H9 (cell line): ENCODE measurements around the gene TOGARAM1. TPM values are rescaled to one million over a fixed set of nuclear protein-coding genes. Genes with fewer than 3 reads are reported as not detected.

Experiments
- DNase-seq: peaks from one replicate; pipeline ENCODE4 v3.0.0-alpha.2; 2017
- H2AFZ ChIP-seq: one replicate; pipeline ENCODE4 v1.6.1; 2013; ENCODE audit warnings: mild to moderate bottlenecking, low read length, control low read depth, moderate library complexity
- H2AK5ac ChIP-seq: 2 replicates; pipeline ENCODE4 v1.6.1; 2013; ENCODE audit warnings: low read length, control low read depth, mixed read lengths; ENCODE audit not compliant: insufficient read length
- H2BK120ac ChIP-seq: one replicate; pipeline ENCODE4 v1.6.1; 2013; ENCODE audit warnings: low read depth, mild to moderate bottlenecking, low read length, control low read depth, inconsistent platforms; ENCODE audit not compliant: poor library complexity, severe bottlenecking
- H2BK12ac ChIP-seq: 2 replicates; pipeline ENCODE4 v1.6.1; 2013; ENCODE audit warnings: low read length, control low read depth, mixed read lengths, low read depth; ENCODE audit not compliant: insufficient read length
- H2BK15ac ChIP-seq: 2 replicates; pipeline ENCODE4 v1.6.1; 2013; ENCODE audit warnings: low read depth, low read length, control low read depth
- H2BK20ac ChIP-seq: one replicate; pipeline ENCODE4 v1.6.1; 2013; ENCODE audit warnings: low read depth, mild to moderate bottlenecking, low read length, control low read depth, inconsistent platforms; ENCODE audit not compliant: poor library complexity, severe bottlenecking
- H2BK5ac ChIP-seq: 2 replicates; pipeline ENCODE4 v1.6.1; 2013; ENCODE audit warnings: low read length, control low read depth, mixed read lengths; ENCODE audit not compliant: insufficient read length
- H3K14ac ChIP-seq: 2 replicates; pipeline ENCODE4 v1.6.1; 2013; ENCODE audit warnings: low read length, control low read depth; ENCODE audit not compliant: insufficient read depth
- H3K18ac ChIP-seq: 2 replicates; pipeline ENCODE4 v1.6.1; 2013; ENCODE audit warnings: low read depth, mild to moderate bottlenecking, mixed read lengths, low read length, control low read depth; ENCODE audit not compliant: insufficient read length
- H3K23ac ChIP-seq: 2 replicates; pipeline ENCODE4 v1.6.1; 2013; ENCODE audit warnings: low read length, control low read depth, mixed read lengths, low read depth; ENCODE audit not compliant: insufficient read length
- H3K23me2 ChIP-seq: 2 replicates; pipeline ENCODE4 v1.6.1; 2013; ENCODE audit warnings: low read depth, mild to moderate bottlenecking, mixed read lengths, low read length, control low read depth; ENCODE audit not compliant: insufficient read length, poor library complexity, severe bottlenecking
- H3K27ac ChIP-seq: 2 replicates; pipeline ENCODE4 v1.5.1; 2013; ENCODE audit warnings: low read length, control low read depth, mixed read lengths, low read depth; ENCODE audit not compliant: insufficient read length
- H3K27me3 ChIP-seq: 2 replicates; pipeline ENCODE4 v1.6.1; 2013; ENCODE audit warnings: low read length, control low read depth, inconsistent platforms; ENCODE audit not compliant: insufficient read depth
- H3K4ac ChIP-seq: 2 replicates; pipeline ENCODE4 v1.6.1; 2013; ENCODE audit warnings: low read depth, mild to moderate bottlenecking, control low read depth, inconsistent platforms, low read length, moderate library complexity
- H3K4me1 ChIP-seq: 2 replicates; pipeline ENCODE4 v1.6.1; 2013; ENCODE audit warnings: low read length, control low read depth, inconsistent platforms; ENCODE audit not compliant: insufficient read depth
- H3K4me2 ChIP-seq: 2 replicates; pipeline ENCODE4 v1.6.1; 2013; ENCODE audit warnings: low read length, control low read depth, mixed read lengths; ENCODE audit not compliant: insufficient read length, insufficient read depth
- H3K56ac ChIP-seq: 2 replicates; pipeline ENCODE4 v1.6.1; 2013; ENCODE audit warnings: low read depth, mild to moderate bottlenecking, mixed read lengths, low read length, control low read depth; ENCODE audit not compliant: insufficient read length
- H3K79me1 ChIP-seq: 2 replicates; pipeline ENCODE4 v1.6.1; 2013; ENCODE audit warnings: low read depth, mild to moderate bottlenecking, moderate library complexity, low read length, control low read depth, inconsistent platforms; ENCODE audit not compliant: insufficient read depth, poor library complexity, severe bottlenecking
- H3K79me2 ChIP-seq: 2 replicates; pipeline ENCODE4 v1.6.1; 2013; ENCODE audit warnings: low read length, control low read depth, inconsistent platforms; ENCODE audit not compliant: insufficient read depth
- H3K9ac ChIP-seq: 2 replicates; pipeline ENCODE4 v1.6.1; 2013; ENCODE audit warnings: low read length, control low read depth, mixed read lengths; ENCODE audit not compliant: insufficient read length; ENCODE audit errors: extremely low read depth
- H3K9me3 ChIP-seq: one replicate; pipeline ENCODE4 v1.6.1; 2013; ENCODE audit warnings: low read depth, low read length, inconsistent platforms; ENCODE audit not compliant: control insufficient read depth
- H3T11ph ChIP-seq: one replicate; pipeline ENCODE4 v1.6.1; 2013; ENCODE audit warnings: mild to moderate bottlenecking, low read length, control low read depth, inconsistent platforms
- H4K20me1 ChIP-seq: one replicate; pipeline ENCODE4 v1.6.1; 2013; ENCODE audit not compliant: control insufficient read depth, insufficient read length, insufficient read depth
- H4K5ac ChIP-seq: 2 replicates; pipeline ENCODE4 v1.6.1; 2013; ENCODE audit warnings: low read depth, mild to moderate bottlenecking, mixed read lengths, low read length, control low read depth; ENCODE audit not compliant: insufficient read length
- H4K8ac ChIP-seq: replicated peaks from 2 replicates; pipeline ENCODE4 v1.6.1; 2013; ENCODE audit warnings: low read length, control low read depth, mixed read lengths, low read depth; ENCODE audit not compliant: insufficient read length
- H4K91ac ChIP-seq: 2 replicates; pipeline ENCODE4 v1.6.1; 2013; ENCODE audit warnings: low read depth, mild to moderate bottlenecking, moderate library complexity, mixed read lengths, low read length, control low read depth; ENCODE audit not compliant: insufficient read length
- H3K27ac Mint-ChIP-seq, 3 experiments: 2 replicates in 2 of 3; 3 replicates in 1 of 3; pipeline ENCODE4 v1.8.0; 2020 to 2021; ENCODE audit warnings: mixed read lengths in 3 of 3, mild to moderate bottlenecking in 1 of 3, moderate library complexity in 1 of 3
- H3K27me3 Mint-ChIP-seq: 2 replicates; pipeline ENCODE4 v1.8.0; 2021; ENCODE audit warnings: low read depth, mild to moderate bottlenecking, moderate library complexity, mixed read lengths
- H3K36me3 Mint-ChIP-seq, 3 experiments: 2 replicates in 2 of 3; 3 replicates in 1 of 3; pipeline ENCODE4 v1.8.0; 2020 to 2021; ENCODE audit warnings: low read depth in 3 of 3, mixed read lengths in 3 of 3; ENCODE audit not compliant: insufficient read depth in 1 of 3
- H3K4me1 Mint-ChIP-seq, 2 experiments: 2 replicates each; pipeline ENCODE4 v1.8.0; 2020; ENCODE audit warnings: mixed read lengths in 2 of 2
- H3K4me3 Mint-ChIP-seq, 2 experiments: 2 replicates in 1 of 2; 3 replicates in 1 of 2; pipeline ENCODE4 v1.8.0; 2020 to 2021; ENCODE audit warnings: mild to moderate bottlenecking in 2 of 2, mixed read lengths in 2 of 2, moderate library complexity in 1 of 2
- H3K9me3 Mint-ChIP-seq, 2 experiments: 2 replicates in 1 of 2; 3 replicates in 1 of 2; pipeline ENCODE4 v1.8.0; 2020; ENCODE audit warnings: mild to moderate bottlenecking in 2 of 2, mixed read lengths in 2 of 2, moderate library complexity in 1 of 2
- total RNA-seq: library from RNA; stranded (reverse); gene quantifications from 2 replicates; pipeline ENCODE4 v1.2.1, GENCODE V29; 2021
- TF ChIP-seq, protein P1 (sequence below): fragments of 200-600 bp; sonication (generic); conservative IDR thresholded peaks from 3 replicates; pipeline ENCODE4 v1.8.0; 2021; ENCODE audit warnings: antibody characterized with exemption, mild to moderate bottlenecking

TOGARAM1 gene
- total RNA-seq, 1 experiment from 2014 or later: 11.4 TPM

DNA sequence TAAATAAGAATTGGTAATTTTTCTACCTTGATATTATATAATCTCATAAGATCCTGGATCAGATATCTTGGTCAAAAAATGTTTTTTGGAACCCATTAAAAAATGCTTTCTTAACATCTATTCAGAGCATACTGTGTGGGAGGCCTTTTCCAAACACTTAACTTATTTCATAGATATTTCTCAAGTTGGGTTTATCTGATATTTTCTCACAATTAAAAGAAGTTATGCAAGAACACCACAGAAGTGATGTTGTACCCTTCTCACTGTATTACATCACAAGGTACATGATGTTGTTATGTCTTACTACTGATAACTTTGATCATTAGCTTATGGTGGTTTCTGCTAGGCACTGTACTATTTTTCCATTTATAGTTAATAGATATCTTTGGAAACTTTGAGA, 98.6 kb downstream of the TOGARAM1 start:
- Mint-ChIP-seq H3K27me3 (no peaks in the 10 kb centered on the region), H3K4me3 (no peak overlapping the region), H3K36me3 (peaks cover 0 to 13% (median 10%) of the 10 kb centered on the region in 3 experiments; a peak in 4 of 7 replicates), H3K4me1 (no peaks in the 10 kb centered on the region), H3K27ac (no peak overlapping the region), H3K9me3 (no peaks in the 10 kb centered on the region)
- no peak overlapping the region for H4K8ac ChIP-seq
- no peak overlapping the region for H4K91ac ChIP-seq
- H2BK20ac ChIP-seq: no peak overlapping the region
- H3K27me3 ChIP-seq: no peaks in the 10 kb centered on the region
- H3K9ac ChIP-seq: no peak overlapping the region
- no peak for DNase-seq
- H3T11ph ChIP-seq: no peak overlapping the region
- no peak overlapping the region for H3K4ac ChIP-seq
- no peaks in the 10 kb centered on the region for H3K4me1 ChIP-seq
- no peaks in the 10 kb centered on the region for H4K20me1 ChIP-seq
- no peak overlapping the region for H4K5ac ChIP-seq
- H3K9me3 ChIP-seq: no peaks in the 10 kb centered on the region
- no peak overlapping the region for H3K56ac ChIP-seq
- H3K4me2 ChIP-seq: no peak overlapping the region
- H3K79me2 ChIP-seq: no peaks in the 10 kb centered on the region
- no peak overlapping the region for H2BK5ac ChIP-seq
- no peak overlapping the region for H3K27ac ChIP-seq
- H3K18ac ChIP-seq: no peak overlapping the region
- H2BK120ac ChIP-seq: no peak overlapping the region
- H3K23ac ChIP-seq: no peak overlapping the region
- H3K79me1 ChIP-seq: no peaks in the 10 kb centered on the region
- H2AFZ ChIP-seq: no peak overlapping the region
- H2BK15ac ChIP-seq: no peak overlapping the region
- no peak overlapping the region for H2AK5ac ChIP-seq
- TF ChIP-seq, protein P1, sequence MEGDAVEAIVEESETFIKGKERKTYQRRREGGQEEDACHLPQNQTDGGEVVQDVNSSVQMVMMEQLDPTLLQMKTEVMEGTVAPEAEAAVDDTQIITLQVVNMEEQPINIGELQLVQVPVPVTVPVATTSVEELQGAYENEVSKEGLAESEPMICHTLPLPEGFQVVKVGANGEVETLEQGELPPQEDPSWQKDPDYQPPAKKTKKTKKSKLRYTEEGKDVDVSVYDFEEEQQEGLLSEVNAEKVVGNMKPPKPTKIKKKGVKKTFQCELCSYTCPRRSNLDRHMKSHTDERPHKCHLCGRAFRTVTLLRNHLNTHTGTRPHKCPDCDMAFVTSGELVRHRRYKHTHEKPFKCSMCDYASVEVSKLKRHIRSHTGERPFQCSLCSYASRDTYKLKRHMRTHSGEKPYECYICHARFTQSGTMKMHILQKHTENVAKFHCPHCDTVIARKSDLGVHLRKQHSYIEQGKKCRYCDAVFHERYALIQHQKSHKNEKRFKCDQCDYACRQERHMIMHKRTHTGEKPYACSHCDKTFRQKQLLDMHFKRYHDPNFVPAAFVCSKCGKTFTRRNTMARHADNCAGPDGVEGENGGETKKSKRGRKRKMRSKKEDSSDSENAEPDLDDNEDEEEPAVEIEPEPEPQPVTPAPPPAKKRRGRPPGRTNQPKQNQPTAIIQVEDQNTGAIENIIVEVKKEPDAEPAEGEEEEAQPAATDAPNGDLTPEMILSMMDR: no peak
- H3K14ac ChIP-seq: no peak overlapping the region
- H2BK12ac ChIP-seq: no peak overlapping the region
- H3K23me2 ChIP-seq: no peaks in the 10 kb centered on the region
